ENCODE measurements around the gene ARHGAP31.

GRCh38 chr3:119469418-119470189 is 175.4 kb downstream of the ARHGAP31 start:
- TF ChIP-seq, protein P1, sequence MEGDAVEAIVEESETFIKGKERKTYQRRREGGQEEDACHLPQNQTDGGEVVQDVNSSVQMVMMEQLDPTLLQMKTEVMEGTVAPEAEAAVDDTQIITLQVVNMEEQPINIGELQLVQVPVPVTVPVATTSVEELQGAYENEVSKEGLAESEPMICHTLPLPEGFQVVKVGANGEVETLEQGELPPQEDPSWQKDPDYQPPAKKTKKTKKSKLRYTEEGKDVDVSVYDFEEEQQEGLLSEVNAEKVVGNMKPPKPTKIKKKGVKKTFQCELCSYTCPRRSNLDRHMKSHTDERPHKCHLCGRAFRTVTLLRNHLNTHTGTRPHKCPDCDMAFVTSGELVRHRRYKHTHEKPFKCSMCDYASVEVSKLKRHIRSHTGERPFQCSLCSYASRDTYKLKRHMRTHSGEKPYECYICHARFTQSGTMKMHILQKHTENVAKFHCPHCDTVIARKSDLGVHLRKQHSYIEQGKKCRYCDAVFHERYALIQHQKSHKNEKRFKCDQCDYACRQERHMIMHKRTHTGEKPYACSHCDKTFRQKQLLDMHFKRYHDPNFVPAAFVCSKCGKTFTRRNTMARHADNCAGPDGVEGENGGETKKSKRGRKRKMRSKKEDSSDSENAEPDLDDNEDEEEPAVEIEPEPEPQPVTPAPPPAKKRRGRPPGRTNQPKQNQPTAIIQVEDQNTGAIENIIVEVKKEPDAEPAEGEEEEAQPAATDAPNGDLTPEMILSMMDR (conservative IDR thresholded peaks at IDR 0.05) = no peak
- no peak for TF ChIP-seq EZH2 (IDR thresholded peaks at IDR 0.05; ENCODE audit: low read depth)
